ENCODE data around the gene WWC2. TPM values are rescaled to one million over a fixed set of nuclear protein-coding genes. Genes with fewer than 3 reads are reported as not detected.
A peak's percentile ranks its signal among the peaks of the same experiment; 100 is the strongest.

Gene WWC2
- total RNA-seq, 1 experiment from 2014 or later = 39.0 TPM

GRCh38 chr4:183097231-183098018 lies 1.6 kb upstream of the WWC2 start:
- peaks cover 29% of the 10 kb centered on the region for H3K36me3 Mint-ChIP-seq (ENCODE audit: insufficient read depth, unreplicated experiment)
- intact Hi-C loops (cut with micrococcal nuclease; ENCODE audit: unreplicated experiment) = loop anchor here (2.0 kb wide), 1 partner anchor 143 kb away; no protein-coding TSS in a partner anchor
- no peaks in the 10 kb centered on the region for H3K9me3 Mint-ChIP-seq (ENCODE audit: low read depth, unreplicated experiment)
- no peak overlapping the region for H3K27ac Mint-ChIP-seq (ENCODE audit: unreplicated experiment)
- H3K4me3 Mint-ChIP-seq (ENCODE audit: low read depth, unreplicated experiment) = peak overlapping the region; percentile 70
- CTCF ChIA-PET = interaction anchor here (1.3 kb wide), 1 partner anchor 152 kb away, joined by 3 read pairs; no protein-coding TSS in a partner anchor
- H3K4me1 Mint-ChIP-seq (ENCODE audit: low read depth, unreplicated experiment) = peaks cover 23% of the 10 kb centered on the region
- DNase-seq = no peak
- BruUV-seq (replicated peaks) = no TSS peak
- H3K27me3 Mint-ChIP-seq (ENCODE audit: unreplicated experiment) = no peaks in the 10 kb centered on the region
- no peak for TF ChIP-seq CTCF (IDR thresholded peaks at IDR 0.05; ENCODE audit: unreplicated experiment)

GRCh38 chr4:183098019-183098722 lies 886 bp upstream of the WWC2 start:
- no peaks in the 10 kb centered on the region for H3K27me3 Mint-ChIP-seq (ENCODE audit: unreplicated experiment)

GRCh38 chr4:183099537-183100297 lies 660 bp downstream of the WWC2 start:
- TF ChIP-seq CTCF (IDR thresholded peaks at IDR 0.05; ENCODE audit: unreplicated experiment) = no peak
- Mint-ChIP-seq H3K27ac (ENCODE audit: unreplicated experiment) (no peak overlapping the region), H3K27me3 (ENCODE audit: unreplicated experiment) (no peaks in the 10 kb centered on the region), H3K4me3 (ENCODE audit: low read depth, unreplicated experiment) (peak overlapping the region; percentile 70), H3K9me3 (ENCODE audit: low read depth, unreplicated experiment) (no peaks in the 10 kb centered on the region), H3K4me1 (ENCODE audit: low read depth, unreplicated experiment) (peaks cover 22% of the 10 kb centered on the region), H3K36me3 (ENCODE audit: insufficient read depth, unreplicated experiment) (peaks cover 29% of the 10 kb centered on the region)
- DNase-seq = peak; percentile 65
- intact Hi-C loops (cut with micrococcal nuclease; ENCODE audit: unreplicated experiment) = loop anchor here (2.0 to 5.0 kb wide), 2 partner anchors 73 to 141 kb away; no protein-coding TSS in a partner anchor
- no TSS peak for BruUV-seq (replicated peaks)
- CTCF ChIA-PET = interaction anchor here (1.1 to 1.2 kb wide), 2 partner anchors 142 to 144 kb away, joined by 3 to 5 read pairs; no protein-coding TSS in a partner anchor

More at GRCh38 chr4:183098019-183098722, 886 bp upstream of the WWC2 start:
- intact Hi-C loops (cut with micrococcal nuclease; ENCODE audit: unreplicated experiment) = loop anchor here (2.0 kb wide), 1 partner anchor 143 kb away; no protein-coding TSS in a partner anchor
- Mint-ChIP-seq H3K4me3 (ENCODE audit: low read depth, unreplicated experiment) (peak overlapping the region; percentile 70), H3K4me1 (ENCODE audit: low read depth, unreplicated experiment) (peaks cover 26% of the 10 kb centered on the region), H3K9me3 (ENCODE audit: low read depth, unreplicated experiment) (no peaks in the 10 kb centered on the region), H3K27ac (ENCODE audit: unreplicated experiment) (no peak overlapping the region), H3K36me3 (ENCODE audit: insufficient read depth, unreplicated experiment) (peaks cover 29% of the 10 kb centered on the region)
- BruUV-seq (replicated peaks) = no TSS peak
- CTCF ChIA-PET = interaction anchor here (0.5 to 1.3 kb wide), 7 partner anchors 25 to 159 kb away, joined by 3 to 5 read pairs (median 3); no protein-coding TSS in a partner anchor
- TF ChIP-seq CTCF (IDR thresholded peaks at IDR 0.05; ENCODE audit: unreplicated experiment) = no peak
- DNase-seq = peak; percentile 50

- no TSS peak for BruUV-seq (replicated peaks)
- Mint-ChIP-seq H3K36me3 (ENCODE audit: insufficient read depth, unreplicated experiment) (peaks cover 29% of the 10 kb centered on the region), H3K27ac (ENCODE audit: unreplicated experiment) (no peak overlapping the region), H3K27me3 (ENCODE audit: unreplicated experiment) (no peaks in the 10 kb centered on the region), H3K4me1 (ENCODE audit: low read depth, unreplicated experiment) (peaks cover 17% of the 10 kb centered on the region), H3K9me3 (ENCODE audit: low read depth, unreplicated experiment) (no peaks in the 10 kb centered on the region), H3K4me3 (ENCODE audit: low read depth, unreplicated experiment) (peak overlapping the region; percentile 62)
- DNase-seq = no peak
- intact Hi-C loops (cut with micrococcal nuclease; ENCODE audit: unreplicated experiment) = loop anchor here (5.0 kb wide), 1 partner anchor 72 kb away; no protein-coding TSS in a partner anchor
- no peak for TF ChIP-seq CTCF (IDR thresholded peaks at IDR 0.05; ENCODE audit: unreplicated experiment)
- CTCF ChIA-PET = no interaction called here
These were observed 1.2 kb downstream of the WWC2 start for GRCh38 chr4:183100298-183100599.
